Activated CD8-positive, alpha-beta T cell treated with anti-CD3 and anti-CD28 coated beads, Interleukin-2, amount 10 ng/mL, durations not matched to agents 7 days and 5 days (primary cell): ENCODE results near the gene PWP2. TPM values are rescaled to one million over a fixed set of nuclear protein-coding genes. Genes with fewer than 3 reads are reported as not detected.
"Not testable (repeated sequence)": the region's sequence is repeated elsewhere in the genome, so short reads cannot be mapped to it uniquely, and the experiment has no call there.

ENCODE experiments used
- ATAC-seq: fragments of 150-1000 bp; cut with Tn5 transposase; one replicate; pipeline ENCODE4 v1.10.0; 2021; ENCODE audit warnings: moderate library complexity
- CTCF ChIA-PET: fragments of 350-600 bp; sonication (Branson Sonifier 250); formaldehyde crosslinking; loops from one replicate; lab custom pipeline; 2021; ENCODE audit warnings: antibody characterized with exemption; lab: Charles Lee
- POLR2A ChIA-PET: fragments of 350-600 bp; sonication (Branson Sonifier 250); formaldehyde crosslinking; loops from one replicate; lab custom pipeline; 2021; ENCODE audit warnings: antibody characterized with exemption; lab: Charles Lee
- DNase-seq: peaks from one replicate; pipeline ENCODE4 v3.0.0-alpha.2; 2020
- H3K27ac Mint-ChIP-seq: one replicate; pipeline ENCODE4 v1.8.0; 2021; ENCODE audit warnings: mild to moderate bottlenecking, mixed read lengths
- H3K27me3 Mint-ChIP-seq: one replicate; pipeline ENCODE4 v1.8.0; 2021; ENCODE audit warnings: low read depth, mixed read lengths
- H3K36me3 Mint-ChIP-seq: one replicate; pipeline ENCODE4 v1.8.0; 2021; ENCODE audit warnings: low read depth, mixed read lengths
- H3K4me1 Mint-ChIP-seq: one replicate; pipeline ENCODE4 v1.8.0; 2021; ENCODE audit warnings: low read depth, mixed read lengths
- H3K4me3 Mint-ChIP-seq: one replicate; pipeline ENCODE4 v1.8.0; 2021; ENCODE audit warnings: mild to moderate bottlenecking, mixed read lengths
- H3K9me3 Mint-ChIP-seq: one replicate; pipeline ENCODE4 v1.8.0; 2022; ENCODE audit warnings: mixed read lengths; ENCODE audit not compliant: insufficient read depth
- total RNA-seq, 2 experiments: library from RNA; stranded (reverse); gene quantifications; one replicate each; pipeline ENCODE4 v1.2.3, GENCODE V29; 2021

PWP2 gene
- total RNA-seq, 2 experiments from 2014 or later = 2.9 to 8.0 TPM

GRCh38 chr21:44155231-44155993, 48.2 kb downstream of the PWP2 start:
- H3K4me1 Mint-ChIP-seq, H3K36me3 Mint-ChIP-seq, H3K27ac Mint-ChIP-seq, H3K9me3 Mint-ChIP-seq, DNase-seq, POLR2A ChIA-PET, H3K4me3 Mint-ChIP-seq, H3K27me3 Mint-ChIP-seq, CTCF ChIA-PET: not testable (repeated sequence)
- ATAC-seq = peak; percentile 45

GRCh38 chr21:44155994-44156380, 48.8 kb downstream of the PWP2 start:
- POLR2A ChIA-PET, ATAC-seq: not testable (repeated sequence)

GRCh38 chr21:44157439-44158081, 50.4 kb downstream of the PWP2 start:
- H3K4me1 Mint-ChIP-seq, H3K9me3 Mint-ChIP-seq, DNase-seq, POLR2A ChIA-PET, H3K27ac Mint-ChIP-seq, CTCF ChIA-PET, H3K4me3 Mint-ChIP-seq, H3K36me3 Mint-ChIP-seq, H3K27me3 Mint-ChIP-seq: not testable (repeated sequence)
- peak; percentile 25 for ATAC-seq

More at GRCh38 chr21:44155994-44156380, 48.8 kb downstream of the PWP2 start:
- DNase-seq, H3K4me1 Mint-ChIP-seq, H3K27me3 Mint-ChIP-seq, H3K36me3 Mint-ChIP-seq, H3K27ac Mint-ChIP-seq, CTCF ChIA-PET, H3K4me3 Mint-ChIP-seq, H3K9me3 Mint-ChIP-seq: not testable (repeated sequence)

- DNase-seq, H3K4me3 Mint-ChIP-seq, H3K36me3 Mint-ChIP-seq, H3K9me3 Mint-ChIP-seq, H3K27ac Mint-ChIP-seq, POLR2A ChIA-PET, CTCF ChIA-PET, ATAC-seq, H3K4me1 Mint-ChIP-seq, H3K27me3 Mint-ChIP-seq: not testable (repeated sequence)
Measured at GRCh38 chr21:44158082-44158468, 50.9 kb downstream of the PWP2 start.

- H3K4me1 Mint-ChIP-seq, CTCF ChIA-PET, H3K27me3 Mint-ChIP-seq, H3K27ac Mint-ChIP-seq, H3K9me3 Mint-ChIP-seq, H3K4me3 Mint-ChIP-seq, POLR2A ChIA-PET, H3K36me3 Mint-ChIP-seq: not testable (repeated sequence)
- DNase-seq (peak; percentile 15), ATAC-seq (peak; percentile 64)
Measured at GRCh38 chr21:44159349-44160297, 52.4 kb downstream of the PWP2 start.

GRCh38 chr21:44160298-44160672, 53.1 kb downstream of the PWP2 start:
- CTCF ChIA-PET, ATAC-seq, H3K36me3 Mint-ChIP-seq, H3K4me1 Mint-ChIP-seq, H3K27me3 Mint-ChIP-seq, DNase-seq, POLR2A ChIA-PET, H3K4me3 Mint-ChIP-seq, H3K27ac Mint-ChIP-seq, H3K9me3 Mint-ChIP-seq: not testable (repeated sequence)

GRCh38 chr21:44160821-44161220, 53.6 kb downstream of the PWP2 start:
- H3K4me1 Mint-ChIP-seq, H3K27ac Mint-ChIP-seq, POLR2A ChIA-PET, H3K9me3 Mint-ChIP-seq, ATAC-seq, H3K36me3 Mint-ChIP-seq, H3K27me3 Mint-ChIP-seq, H3K4me3 Mint-ChIP-seq, CTCF ChIA-PET, DNase-seq: not testable (repeated sequence)

- H3K36me3 Mint-ChIP-seq, H3K4me1 Mint-ChIP-seq, H3K9me3 Mint-ChIP-seq, H3K27me3 Mint-ChIP-seq, ATAC-seq, H3K27ac Mint-ChIP-seq, DNase-seq, H3K4me3 Mint-ChIP-seq, POLR2A ChIA-PET, CTCF ChIA-PET: not testable (repeated sequence)
Measured at GRCh38 chr21:44163167-44163653, 56.0 kb downstream of the PWP2 start.

GRCh38 chr21:44165933-44166332, 58.7 kb downstream of the PWP2 start:
- H3K4me3 Mint-ChIP-seq, POLR2A ChIA-PET, ATAC-seq, H3K27ac Mint-ChIP-seq, CTCF ChIA-PET, H3K9me3 Mint-ChIP-seq, H3K27me3 Mint-ChIP-seq, H3K4me1 Mint-ChIP-seq, DNase-seq, H3K36me3 Mint-ChIP-seq: not testable (repeated sequence)

- H3K27me3 Mint-ChIP-seq, ATAC-seq, DNase-seq, H3K4me1 Mint-ChIP-seq, H3K27ac Mint-ChIP-seq, CTCF ChIA-PET, POLR2A ChIA-PET, H3K9me3 Mint-ChIP-seq, H3K4me3 Mint-ChIP-seq, H3K36me3 Mint-ChIP-seq: not testable (repeated sequence)
Measured at GRCh38 chr21:44167527-44167926, 60.3 kb downstream of the PWP2 start.

GRCh38 chr21:44170326-44170725, 63.1 kb downstream of the PWP2 start:
- H3K9me3 Mint-ChIP-seq, DNase-seq, ATAC-seq, H3K27me3 Mint-ChIP-seq, H3K27ac Mint-ChIP-seq, H3K36me3 Mint-ChIP-seq, H3K4me3 Mint-ChIP-seq, POLR2A ChIA-PET, H3K4me1 Mint-ChIP-seq, CTCF ChIA-PET: not testable (repeated sequence)

GRCh38 chr21:44170863-44171262, 63.7 kb downstream of the PWP2 start:
- H3K27me3 Mint-ChIP-seq, POLR2A ChIA-PET, H3K4me1 Mint-ChIP-seq, H3K27ac Mint-ChIP-seq, CTCF ChIA-PET, H3K9me3 Mint-ChIP-seq, H3K4me3 Mint-ChIP-seq, ATAC-seq, H3K36me3 Mint-ChIP-seq, DNase-seq: not testable (repeated sequence)
